D721Med (cell line): ENCODE data around the gene UGT1A6.

Experiments
- DNase-seq: peaks from one replicate; pipeline ENCODE4 v3.0.0; 2011; ENCODE audit warnings: low spot score; ENCODE audit not compliant: insufficient read length
- FAIRE-seq: peaks from 2 replicates; lab custom pipeline; 2011; peaks lifted over from hg19 to GRCh38; lab: Jason Lieb, UNC
- TF ChIP-seq, protein P1 (sequence below): IDR thresholded peaks from 2 replicates; pipeline ENCODE4 v1.5.1; 2012; ENCODE audit warnings: mild to moderate bottlenecking, control low read depth; ENCODE audit not compliant: insufficient read depth; ENCODE audit errors: missing control alignments

UGT1A6 gene

DNA sequence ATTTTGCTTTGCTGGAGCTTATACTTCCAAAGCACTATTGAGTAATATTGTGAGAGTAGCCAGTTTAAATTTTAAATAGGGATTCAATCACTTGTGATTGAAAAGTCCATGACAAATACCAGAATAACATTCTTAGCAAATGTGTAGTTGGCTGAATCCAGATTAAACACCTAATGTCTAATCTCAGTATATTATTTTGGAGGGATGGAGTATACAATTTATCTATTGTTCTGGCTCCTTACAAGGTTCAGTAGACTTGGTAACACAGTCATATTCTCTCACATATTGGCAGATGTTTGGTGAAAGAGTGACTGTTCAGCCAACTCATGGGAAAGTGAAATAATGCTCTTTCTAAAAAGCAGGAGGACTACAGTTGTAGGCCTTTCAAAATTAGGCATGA is 18.8 kb upstream of the UGT1A6 start:
- FAIRE-seq (no peak), DNase-seq (no peak)
- TF ChIP-seq, protein P1, sequence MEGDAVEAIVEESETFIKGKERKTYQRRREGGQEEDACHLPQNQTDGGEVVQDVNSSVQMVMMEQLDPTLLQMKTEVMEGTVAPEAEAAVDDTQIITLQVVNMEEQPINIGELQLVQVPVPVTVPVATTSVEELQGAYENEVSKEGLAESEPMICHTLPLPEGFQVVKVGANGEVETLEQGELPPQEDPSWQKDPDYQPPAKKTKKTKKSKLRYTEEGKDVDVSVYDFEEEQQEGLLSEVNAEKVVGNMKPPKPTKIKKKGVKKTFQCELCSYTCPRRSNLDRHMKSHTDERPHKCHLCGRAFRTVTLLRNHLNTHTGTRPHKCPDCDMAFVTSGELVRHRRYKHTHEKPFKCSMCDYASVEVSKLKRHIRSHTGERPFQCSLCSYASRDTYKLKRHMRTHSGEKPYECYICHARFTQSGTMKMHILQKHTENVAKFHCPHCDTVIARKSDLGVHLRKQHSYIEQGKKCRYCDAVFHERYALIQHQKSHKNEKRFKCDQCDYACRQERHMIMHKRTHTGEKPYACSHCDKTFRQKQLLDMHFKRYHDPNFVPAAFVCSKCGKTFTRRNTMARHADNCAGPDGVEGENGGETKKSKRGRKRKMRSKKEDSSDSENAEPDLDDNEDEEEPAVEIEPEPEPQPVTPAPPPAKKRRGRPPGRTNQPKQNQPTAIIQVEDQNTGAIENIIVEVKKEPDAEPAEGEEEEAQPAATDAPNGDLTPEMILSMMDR: no peak

DNA sequence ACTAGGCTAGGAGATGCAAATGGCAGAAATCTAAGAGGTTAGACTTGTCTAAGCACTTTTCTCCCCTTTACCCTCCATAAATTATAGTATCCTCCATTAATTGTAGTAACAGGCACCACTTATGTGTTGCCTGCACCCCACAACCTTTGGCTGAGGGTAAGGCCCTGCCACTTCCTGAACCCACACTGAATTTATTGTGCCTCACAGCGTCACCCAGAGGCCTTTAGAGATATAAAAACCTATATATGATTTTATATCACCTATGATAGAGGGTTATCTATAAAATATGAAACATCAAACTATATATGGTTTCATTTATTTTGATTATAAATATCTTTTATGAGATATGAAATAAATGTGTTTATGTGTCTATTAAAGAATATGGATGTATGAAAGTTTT is 18.4 kb upstream of the UGT1A6 start:
- FAIRE-seq (no peak), DNase-seq (no peak)
- TF ChIP-seq, protein P1: no peak

DNA sequence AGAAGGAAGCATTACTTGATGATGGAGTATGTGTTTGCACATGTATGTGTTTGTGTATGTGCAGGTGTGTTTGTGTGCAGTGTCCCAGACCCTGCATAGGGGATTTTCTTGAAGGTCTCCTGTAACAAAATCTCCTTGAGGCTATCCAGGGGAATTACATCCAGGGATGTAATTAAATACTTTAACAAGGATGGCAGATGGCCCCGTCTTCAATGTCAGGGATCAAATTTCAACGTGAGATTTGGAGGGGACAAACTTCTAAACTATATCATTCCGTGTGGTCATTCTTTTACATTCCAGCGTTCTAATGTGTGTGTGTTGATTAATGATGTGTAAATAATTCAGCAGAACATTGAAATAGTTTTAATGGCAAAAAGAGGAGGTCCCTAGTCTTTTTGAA is 17.7 kb upstream of the UGT1A6 start:
- DNase-seq: no peak
- TF ChIP-seq, protein P1: no peak
- peak; percentile 94 for FAIRE-seq

DNA sequence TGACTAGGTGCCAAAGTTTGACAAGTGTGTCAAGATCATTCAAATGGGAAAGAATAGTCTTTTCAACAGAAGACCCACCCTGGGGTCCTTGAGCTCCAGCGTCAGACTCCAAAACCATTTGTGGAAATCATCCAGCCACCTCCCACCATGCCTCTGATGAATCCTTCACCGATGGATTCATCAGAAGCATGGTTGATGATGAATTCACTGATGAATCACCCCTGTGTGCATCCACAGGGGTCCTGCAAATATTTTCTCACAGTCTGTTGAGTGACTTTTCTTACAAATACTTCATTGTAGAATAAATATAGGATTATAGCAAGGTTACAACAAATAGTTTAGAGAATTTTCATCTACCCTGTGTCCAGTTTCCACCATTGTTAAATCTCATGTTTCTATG is 16.6 kb upstream of the UGT1A6 start:
- no peak for DNase-seq
- FAIRE-seq: no peak
- TF ChIP-seq, protein P1: no peak

DNA sequence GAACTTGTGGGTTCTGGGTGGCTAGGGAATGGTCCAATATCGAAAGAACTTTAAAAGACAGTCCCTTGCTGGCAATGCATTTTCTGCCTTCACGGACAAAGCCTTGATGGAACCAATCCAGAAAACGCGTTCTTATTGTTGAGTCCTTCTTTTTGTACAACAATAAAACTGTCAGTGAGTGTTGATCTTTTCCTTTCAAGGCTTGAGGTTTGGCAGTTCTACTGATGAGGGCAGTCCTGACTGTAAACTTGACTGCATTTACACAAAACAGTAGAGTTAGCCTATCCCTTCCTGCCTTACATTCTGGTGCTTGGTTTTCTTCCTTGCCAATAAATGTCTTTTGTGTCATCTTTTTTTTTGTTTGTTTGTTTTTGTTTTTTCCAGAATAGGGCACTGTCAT is 13.5 kb upstream of the UGT1A6 start:
- DNase-seq (no peak), FAIRE-seq (no peak)

DNA sequence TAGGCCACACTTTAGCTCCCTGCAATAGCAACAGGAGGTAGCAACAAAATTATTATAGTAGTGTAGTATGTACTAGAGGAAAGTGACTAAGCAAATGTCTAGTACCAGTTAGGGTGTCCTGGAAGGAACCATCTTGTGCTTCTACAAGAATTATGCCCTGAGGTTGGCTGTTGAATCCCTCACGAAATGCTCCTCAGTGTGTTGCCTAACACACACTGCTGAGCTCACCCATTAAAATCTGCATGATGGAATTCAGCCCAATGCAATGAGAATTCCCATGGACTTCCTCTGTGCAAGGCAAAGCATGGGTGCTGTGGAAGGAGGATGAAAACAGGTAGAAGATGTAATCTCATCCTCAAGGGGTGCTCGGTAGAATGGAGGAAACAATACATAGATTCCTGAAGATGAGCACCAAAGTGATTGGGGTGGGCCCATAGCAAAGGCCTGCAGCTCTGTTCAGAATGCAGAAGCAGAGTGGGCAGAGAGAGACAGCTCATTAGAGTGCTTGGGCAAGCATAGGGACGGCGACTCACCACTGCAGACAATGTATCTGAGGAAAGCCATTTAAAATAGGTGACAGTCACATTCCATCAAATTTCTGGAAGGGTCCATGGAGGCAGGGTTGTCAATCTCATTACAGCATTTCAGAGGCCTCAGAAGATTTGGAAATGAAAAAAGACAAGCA is 12.2 kb upstream of the UGT1A6 start:
- no peak for FAIRE-seq
- TF ChIP-seq, protein P1: no peak
- DNase-seq: no peak

More for the DNA sequence above, 13.5 kb upstream of the UGT1A6 start:
- TF ChIP-seq, protein P1: no peak

DNA sequence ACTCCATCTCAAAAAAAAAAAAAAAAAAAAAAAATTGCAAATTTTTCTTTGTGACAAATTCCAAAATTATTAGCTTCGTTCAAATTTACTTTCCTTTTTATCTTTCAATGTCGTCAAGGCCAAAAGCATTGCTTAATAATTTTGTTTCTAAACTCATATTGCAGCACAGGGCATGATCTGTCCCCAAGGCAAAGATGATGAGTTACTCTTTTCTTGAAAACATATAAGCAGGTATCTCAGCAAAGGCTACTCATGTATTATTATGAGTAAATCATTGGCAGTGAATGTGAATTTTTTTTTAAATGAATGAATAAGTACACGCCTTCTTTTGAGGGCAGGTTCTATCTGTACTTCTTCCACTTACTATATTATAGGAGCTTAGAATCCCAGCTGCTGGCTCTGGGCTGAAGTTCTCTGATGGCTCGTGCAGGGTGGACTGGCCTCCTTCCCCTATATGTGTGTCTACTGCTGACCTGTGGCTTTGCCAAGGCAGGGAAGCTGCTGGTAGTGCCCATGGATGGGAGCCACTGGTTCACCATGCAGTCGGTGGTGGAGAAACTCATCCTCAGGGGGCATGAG is 11.1 kb upstream of the UGT1A6 start, which contains the start of gene UGT1A7:
Gene UGT1A7, plus strand, starts transcription at position 381 of the 579 bp plus-strand sequence. Its CDS starts 37 bp downstream, at position 418.
- FAIRE-seq: no peak
- TF ChIP-seq, protein P1: no peak
- DNase-seq: no peak
